Omental fat pad (tissue), 4 donors: ENCODE results near the gene NFATC2IP. TPM values are rescaled to one million over a fixed set of nuclear protein-coding genes. Genes with fewer than 3 reads are reported as not detected.

Source experiments
- ATAC-seq: fragments of 150-250 bp; one replicate; pipeline ENCODE4 v1.9.1; 2016; ENCODE audit warnings: mild to moderate bottlenecking, moderate library complexity; ENCODE audit not compliant: low FRiP score
- DNase-seq: peaks from one replicate; pipeline ENCODE4 v3.0.0-alpha.2; 2019; ENCODE audit warnings: low spot score
- CTCF ChIP-seq, 3 donors: fragments of 450-650 bp; IDR thresholded peaks; one replicate each; pipeline ENCODE4 v1.5.1; 2016 to 2017; ENCODE audit warnings: antibody characterized with exemption in 3 of 3, mild to moderate bottlenecking in 3 of 3, moderate library complexity in 2 of 3
- total RNA-seq, 4 donors: library from RNA; depleted of rRNA; stranded (reverse); fragments of >200 nt; gene quantifications; one replicate each; pipeline ENCODE4 v1.1.0, GENCODE V29; 2016

The NFATC2IP gene
- total RNA-seq, 4 donors from 2014 or later = 22.1 to 33.4 (median 29.3) TPM

- no peak for TF ChIP-seq CTCF (IDR thresholded peaks at IDR 0.05)
- ATAC-seq (no peak), DNase-seq (no peak)
Observed at GRCh38 chr16:28917095-28917494, 33.6 kb upstream of the NFATC2IP start.

- ATAC-seq (no peak), DNase-seq (no peak)
- no peak for TF ChIP-seq CTCF (IDR thresholded peaks at IDR 0.05)
Observed at GRCh38 chr16:28918698-28919097, 32.0 kb upstream of the NFATC2IP start.

- TF ChIP-seq CTCF (IDR thresholded peaks at IDR 0.05) = no peak
- no peak for ATAC-seq
- DNase-seq = no peak
Observed at GRCh38 chr16:28923231-28923587, 27.5 kb upstream of the NFATC2IP start.

- TF ChIP-seq CTCF (IDR thresholded peaks at IDR 0.05) = no peak
Observed at GRCh38 chr16:28923652-28924398, 26.9 kb upstream of the NFATC2IP start.

GRCh38 chr16:28924399-28924761, 26.4 kb upstream of the NFATC2IP start:
- no peak for TF ChIP-seq CTCF (IDR thresholded peaks at IDR 0.05)
- ATAC-seq = no peak
- no peak for DNase-seq

More at GRCh38 chr16:28923652-28924398, 26.9 kb upstream of the NFATC2IP start:
- DNase-seq (no peak), ATAC-seq (no peak)

- TF ChIP-seq CTCF (IDR thresholded peaks at IDR 0.05) = no peak
- DNase-seq = peak; percentile 87
- ATAC-seq = peak; percentile 96
Observed at GRCh38 chr16:28924762-28925385, 25.9 kb upstream of the NFATC2IP start, which contains the start of gene RABEP2. TSS of gene RABEP2 (minus strand) at chr16:28925238. CDS start at chr16:28925163, 75 bp downstream.
